Endothelial cell of umbilical vein (primary cell): Measurements from ENCODE around the gene BTG2.

Experiments used
- CTCF ChIP-seq, 2 donors: IDR thresholded peaks; 1 replicate in 1 of 2; 2 replicates in 1 of 2; pipeline ENCODE4 v1.5.1; 2011; ENCODE audit warnings: low read length in 2 of 2, mild to moderate bottlenecking in 2 of 2, moderate library complexity in 2 of 2, control low read depth in 1 of 2, inconsistent platforms in 1 of 2, low read depth in 1 of 2; ENCODE audit not compliant: insufficient read depth in 1 of 2; ENCODE audit errors: extremely low read depth in 1 of 2
- EZH2 ChIP-seq: IDR thresholded peaks from 2 replicates; pipeline ENCODE4 v1.6.1; 2012; ENCODE audit warnings: borderline replicate concordance, low read depth, mild to moderate bottlenecking, moderate library complexity, low read length, inconsistent platforms; ENCODE audit not compliant: severe bottlenecking
- GATA2 ChIP-seq: IDR thresholded peaks from 2 replicates; pipeline ENCODE4 v1.7.0; 2011; ENCODE audit warnings: low read depth, mild to moderate bottlenecking, moderate library complexity, mixed read lengths, low read length; ENCODE audit not compliant: insufficient read length, insufficient read depth
- JUN ChIP-seq: IDR thresholded peaks from 2 replicates; pipeline ENCODE4 v1.6.1; 2011; ENCODE audit warnings: borderline replicate concordance, low read depth; ENCODE audit not compliant: insufficient read length, insufficient read depth
- MAX ChIP-seq: IDR thresholded peaks from 2 replicates; pipeline ENCODE4 v1.6.1; 2011; ENCODE audit not compliant: insufficient read depth, insufficient read length
- MYC ChIP-seq: IDR thresholded peaks from one replicate; pipeline ENCODE4 v1.6.1; 2011; ENCODE audit warnings: mild to moderate bottlenecking, low read depth, low read length
- POLR2A ChIP-seq: IDR thresholded peaks from 2 replicates; pipeline ENCODE4 v1.6.1; 2012; ENCODE audit warnings: low read depth, mild to moderate bottlenecking, control low read depth, low read length
- POLR2AphosphoS5 ChIP-seq: IDR thresholded peaks from 2 replicates; pipeline ENCODE4 v1.6.1; 2012; ENCODE audit warnings: low read depth, mild to moderate bottlenecking, control low read depth, low read length, moderate library complexity; ENCODE audit not compliant: insufficient read depth

- no peak for TF ChIP-seq MAX
- TF ChIP-seq CTCF (IDR thresholded peaks at IDR 0.05; ENCODE audit: extremely low read depth in 1 of 2, insufficient read depth in 1 of 2, low read depth in 1 of 2, low read length in 2 of 2) = no peak
- no peak for TF ChIP-seq POLR2AphosphoS5
- TF ChIP-seq POLR2A = no peak
- no peak for TF ChIP-seq EZH2
- no peak for TF ChIP-seq GATA2
- no peak for TF ChIP-seq JUN
- no peak for TF ChIP-seq MYC
These were observed 15.4 kb upstream of the BTG2 start for GRCh38 chr1:203289982-203290260.
